HEK293 (cell line): ENCODE data around the gene HIRIP3.
A peak's percentile ranks its signal among the peaks of the same experiment; 100 is the strongest.

Experiments
- SP2 ChIP-seq: fragments of 450-650 bp; formaldehyde crosslinking; IDR thresholded peaks from 2 replicates; pipeline ENCODE4 v1.5.1; 2016; ENCODE audit warnings: missing biosample characterization, missing genetic modification characterization
- ZNF155 ChIP-seq: fragments of 450-650 bp; formaldehyde crosslinking; IDR thresholded peaks from 2 replicates; pipeline ENCODE4 v1.5.1; 2016; ENCODE audit warnings: missing biosample characterization, missing genetic modification characterization
- ZNF24 ChIP-seq: fragments of 450-650 bp; formaldehyde crosslinking; IDR thresholded peaks from 2 replicates; pipeline ENCODE4 v1.5.1; 2016; ENCODE audit warnings: missing biosample characterization, missing genetic modification characterization
- ZNF473 ChIP-seq: fragments of 450-650 bp; formaldehyde crosslinking; IDR thresholded peaks from 2 replicates; pipeline ENCODE4 v1.5.1; 2017; ENCODE audit warnings: missing biosample characterization, missing genetic modification characterization
- TF ChIP-seq, protein P1 (sequence below): fragments of 450-650 bp; formaldehyde crosslinking; IDR thresholded peaks from 2 replicates; pipeline ENCODE4 v1.5.1; 2016; ENCODE audit warnings: missing biosample characterization, missing genetic modification characterization
- TF ChIP-seq, protein P2 (sequence below): fragments of 450-650 bp; formaldehyde crosslinking; IDR thresholded peaks from 2 replicates; pipeline ENCODE4 v1.5.1; 2016; ENCODE audit warnings: missing biosample characterization, missing genetic modification characterization
- TF ChIP-seq, protein P3 (sequence below): fragments of 450-650 bp; formaldehyde crosslinking; IDR thresholded peaks from 2 replicates; pipeline ENCODE4 v1.5.1; 2016; ENCODE audit warnings: missing biosample characterization, missing genetic modification characterization
- TF ChIP-seq, protein P4 (sequence below): fragments of 450-650 bp; formaldehyde crosslinking; IDR thresholded peaks from 2 replicates; pipeline ENCODE4 v1.5.1; 2016; ENCODE audit warnings: missing biosample characterization, missing genetic modification characterization

DNA sequence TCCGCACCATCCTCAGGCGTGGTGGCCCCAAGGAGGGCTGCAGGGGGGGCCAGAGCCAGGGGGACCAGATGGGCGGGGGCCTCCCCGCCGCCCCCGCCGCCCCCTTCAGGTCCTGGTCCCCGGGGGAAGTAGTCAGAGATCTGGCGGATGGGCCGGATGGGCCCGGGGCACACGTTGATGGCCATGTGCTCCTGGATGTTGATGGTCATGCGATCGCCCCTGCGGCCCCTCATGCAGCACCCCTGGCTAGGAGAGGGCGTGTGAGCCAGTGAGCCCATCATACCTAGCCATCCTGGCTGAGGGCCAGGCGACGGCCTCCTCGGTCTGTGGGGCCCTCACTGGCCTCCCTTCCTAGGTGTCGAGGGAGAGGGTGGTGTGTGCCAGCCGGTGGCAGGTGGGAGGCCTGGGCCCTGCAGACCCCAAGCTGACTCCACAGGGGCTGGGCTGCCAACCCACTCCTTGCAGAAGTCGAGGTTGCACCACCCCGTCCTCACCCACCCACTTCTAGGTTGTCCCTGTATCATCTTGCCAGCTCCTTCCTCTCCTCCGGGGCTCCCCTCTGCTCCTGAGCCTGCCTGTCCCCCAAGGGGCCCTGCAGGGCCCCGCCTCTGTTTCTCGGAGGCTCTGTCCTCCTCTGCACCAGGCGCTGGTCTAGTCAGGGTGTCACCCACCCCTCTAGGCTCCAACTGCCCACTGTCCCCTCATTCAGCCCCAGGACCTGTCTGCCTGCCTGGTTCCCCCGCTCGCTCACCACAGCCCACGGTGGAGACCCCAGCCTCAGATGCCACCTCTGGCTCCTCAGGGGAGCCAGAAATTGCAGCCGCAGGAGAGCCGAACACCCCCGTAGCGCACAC, 14.8 kb upstream of the HIRIP3 start:
- TF ChIP-seq, protein P1, sequence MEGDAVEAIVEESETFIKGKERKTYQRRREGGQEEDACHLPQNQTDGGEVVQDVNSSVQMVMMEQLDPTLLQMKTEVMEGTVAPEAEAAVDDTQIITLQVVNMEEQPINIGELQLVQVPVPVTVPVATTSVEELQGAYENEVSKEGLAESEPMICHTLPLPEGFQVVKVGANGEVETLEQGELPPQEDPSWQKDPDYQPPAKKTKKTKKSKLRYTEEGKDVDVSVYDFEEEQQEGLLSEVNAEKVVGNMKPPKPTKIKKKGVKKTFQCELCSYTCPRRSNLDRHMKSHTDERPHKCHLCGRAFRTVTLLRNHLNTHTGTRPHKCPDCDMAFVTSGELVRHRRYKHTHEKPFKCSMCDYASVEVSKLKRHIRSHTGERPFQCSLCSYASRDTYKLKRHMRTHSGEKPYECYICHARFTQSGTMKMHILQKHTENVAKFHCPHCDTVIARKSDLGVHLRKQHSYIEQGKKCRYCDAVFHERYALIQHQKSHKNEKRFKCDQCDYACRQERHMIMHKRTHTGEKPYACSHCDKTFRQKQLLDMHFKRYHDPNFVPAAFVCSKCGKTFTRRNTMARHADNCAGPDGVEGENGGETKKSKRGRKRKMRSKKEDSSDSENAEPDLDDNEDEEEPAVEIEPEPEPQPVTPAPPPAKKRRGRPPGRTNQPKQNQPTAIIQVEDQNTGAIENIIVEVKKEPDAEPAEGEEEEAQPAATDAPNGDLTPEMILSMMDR (tag by site-specific recombination): no peak
- TF ChIP-seq ZNF24 (tag by site-specific recombination): no peak
- no peak; the same call in 1 of the 2 replicates for TF ChIP-seq SP2 (tag by site-specific recombination)
- TF ChIP-seq, protein P2, sequence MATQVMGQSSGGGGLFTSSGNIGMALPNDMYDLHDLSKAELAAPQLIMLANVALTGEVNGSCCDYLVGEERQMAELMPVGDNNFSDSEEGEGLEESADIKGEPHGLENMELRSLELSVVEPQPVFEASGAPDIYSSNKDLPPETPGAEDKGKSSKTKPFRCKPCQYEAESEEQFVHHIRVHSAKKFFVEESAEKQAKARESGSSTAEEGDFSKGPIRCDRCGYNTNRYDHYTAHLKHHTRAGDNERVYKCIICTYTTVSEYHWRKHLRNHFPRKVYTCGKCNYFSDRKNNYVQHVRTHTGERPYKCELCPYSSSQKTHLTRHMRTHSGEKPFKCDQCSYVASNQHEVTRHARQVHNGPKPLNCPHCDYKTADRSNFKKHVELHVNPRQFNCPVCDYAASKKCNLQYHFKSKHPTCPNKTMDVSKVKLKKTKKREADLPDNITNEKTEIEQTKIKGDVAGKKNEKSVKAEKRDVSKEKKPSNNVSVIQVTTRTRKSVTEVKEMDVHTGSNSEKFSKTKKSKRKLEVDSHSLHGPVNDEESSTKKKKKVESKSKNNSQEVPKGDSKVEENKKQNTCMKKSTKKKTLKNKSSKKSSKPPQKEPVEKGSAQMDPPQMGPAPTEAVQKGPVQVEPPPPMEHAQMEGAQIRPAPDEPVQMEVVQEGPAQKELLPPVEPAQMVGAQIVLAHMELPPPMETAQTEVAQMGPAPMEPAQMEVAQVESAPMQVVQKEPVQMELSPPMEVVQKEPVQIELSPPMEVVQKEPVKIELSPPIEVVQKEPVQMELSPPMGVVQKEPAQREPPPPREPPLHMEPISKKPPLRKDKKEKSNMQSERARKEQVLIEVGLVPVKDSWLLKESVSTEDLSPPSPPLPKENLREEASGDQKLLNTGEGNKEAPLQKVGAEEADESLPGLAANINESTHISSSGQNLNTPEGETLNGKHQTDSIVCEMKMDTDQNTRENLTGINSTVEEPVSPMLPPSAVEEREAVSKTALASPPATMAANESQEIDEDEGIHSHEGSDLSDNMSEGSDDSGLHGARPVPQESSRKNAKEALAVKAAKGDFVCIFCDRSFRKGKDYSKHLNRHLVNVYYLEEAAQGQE: no peak
- TF ChIP-seq ZNF155: no peak
- TF ChIP-seq, protein P3, sequence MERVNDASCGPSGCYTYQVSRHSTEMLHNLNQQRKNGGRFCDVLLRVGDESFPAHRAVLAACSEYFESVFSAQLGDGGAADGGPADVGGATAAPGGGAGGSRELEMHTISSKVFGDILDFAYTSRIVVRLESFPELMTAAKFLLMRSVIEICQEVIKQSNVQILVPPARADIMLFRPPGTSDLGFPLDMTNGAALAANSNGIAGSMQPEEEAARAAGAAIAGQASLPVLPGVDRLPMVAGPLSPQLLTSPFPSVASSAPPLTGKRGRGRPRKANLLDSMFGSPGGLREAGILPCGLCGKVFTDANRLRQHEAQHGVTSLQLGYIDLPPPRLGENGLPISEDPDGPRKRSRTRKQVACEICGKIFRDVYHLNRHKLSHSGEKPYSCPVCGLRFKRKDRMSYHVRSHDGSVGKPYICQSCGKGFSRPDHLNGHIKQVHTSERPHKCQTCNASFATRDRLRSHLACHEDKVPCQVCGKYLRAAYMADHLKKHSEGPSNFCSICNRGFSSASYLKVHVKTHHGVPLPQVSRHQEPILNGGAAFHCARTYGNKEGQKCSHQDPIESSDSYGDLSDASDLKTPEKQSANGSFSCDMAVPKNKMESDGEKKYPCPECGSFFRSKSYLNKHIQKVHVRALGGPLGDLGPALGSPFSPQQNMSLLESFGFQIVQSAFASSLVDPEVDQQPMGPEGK (tag by site-specific recombination): peak; percentile 74
- no peak for TF ChIP-seq ZNF473 (tag by site-specific recombination)
- TF ChIP-seq, protein P4, sequence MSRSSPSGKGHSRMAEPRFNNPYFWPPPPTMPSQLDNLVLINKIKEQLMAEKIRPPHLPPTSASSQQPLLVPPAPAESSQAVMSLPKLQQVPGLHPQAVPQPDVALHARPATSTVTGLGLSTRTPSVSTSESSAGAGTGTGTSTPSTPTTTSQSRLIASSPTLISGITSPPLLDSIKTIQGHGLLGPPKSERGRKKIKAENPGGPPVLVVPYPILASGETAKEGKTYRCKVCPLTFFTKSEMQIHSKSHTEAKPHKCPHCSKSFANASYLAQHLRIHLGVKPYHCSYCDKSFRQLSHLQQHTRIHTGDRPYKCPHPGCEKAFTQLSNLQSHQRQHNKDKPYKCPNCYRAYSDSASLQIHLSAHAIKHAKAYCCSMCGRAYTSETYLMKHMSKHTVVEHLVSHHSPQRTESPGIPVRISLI (tag by site-specific recombination): no peak
